Measurements from ENCODE around the gene ZNF343.

DNA sequence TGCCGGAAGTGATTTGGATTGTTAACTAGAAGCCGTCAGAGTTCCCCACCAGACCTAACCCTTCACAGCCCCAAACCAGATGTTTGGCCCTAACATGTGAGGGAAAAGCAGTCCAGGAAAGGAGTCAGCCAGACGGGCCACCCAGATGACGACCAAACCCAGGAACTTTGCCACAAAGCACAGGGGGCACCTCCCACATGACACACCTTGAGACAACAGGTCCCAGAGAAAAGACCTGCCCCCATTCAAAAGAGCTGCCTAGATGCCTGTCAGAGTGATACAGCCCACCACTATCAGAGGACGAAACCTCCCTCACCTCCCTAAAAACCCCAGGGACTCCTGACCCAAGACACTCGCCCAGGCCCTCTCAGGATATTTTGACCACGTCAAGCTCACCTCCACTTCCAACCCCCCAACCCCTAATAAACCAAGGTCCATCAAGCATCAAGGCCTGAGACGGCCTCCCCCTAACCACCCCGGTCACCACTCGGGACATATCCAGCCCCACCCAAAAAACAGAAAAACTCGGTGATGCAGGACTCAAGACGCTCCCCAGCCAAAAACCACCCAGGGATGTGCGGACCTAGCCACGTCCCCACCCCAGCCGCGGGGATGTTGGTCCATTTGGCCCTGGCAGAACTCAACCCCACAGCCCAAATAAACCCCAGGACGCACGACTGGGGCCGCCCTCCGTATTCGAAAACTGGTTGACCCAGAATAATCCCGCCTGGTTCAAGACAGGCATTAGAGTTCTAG is 662 bp downstream of the ZNF343 start:
- no peak for TF ChIP-seq EZH2 (IDR thresholded peaks at IDR 0.05; ENCODE audit: borderline replicate concordance)
- TF ChIP-seq, protein P1, sequence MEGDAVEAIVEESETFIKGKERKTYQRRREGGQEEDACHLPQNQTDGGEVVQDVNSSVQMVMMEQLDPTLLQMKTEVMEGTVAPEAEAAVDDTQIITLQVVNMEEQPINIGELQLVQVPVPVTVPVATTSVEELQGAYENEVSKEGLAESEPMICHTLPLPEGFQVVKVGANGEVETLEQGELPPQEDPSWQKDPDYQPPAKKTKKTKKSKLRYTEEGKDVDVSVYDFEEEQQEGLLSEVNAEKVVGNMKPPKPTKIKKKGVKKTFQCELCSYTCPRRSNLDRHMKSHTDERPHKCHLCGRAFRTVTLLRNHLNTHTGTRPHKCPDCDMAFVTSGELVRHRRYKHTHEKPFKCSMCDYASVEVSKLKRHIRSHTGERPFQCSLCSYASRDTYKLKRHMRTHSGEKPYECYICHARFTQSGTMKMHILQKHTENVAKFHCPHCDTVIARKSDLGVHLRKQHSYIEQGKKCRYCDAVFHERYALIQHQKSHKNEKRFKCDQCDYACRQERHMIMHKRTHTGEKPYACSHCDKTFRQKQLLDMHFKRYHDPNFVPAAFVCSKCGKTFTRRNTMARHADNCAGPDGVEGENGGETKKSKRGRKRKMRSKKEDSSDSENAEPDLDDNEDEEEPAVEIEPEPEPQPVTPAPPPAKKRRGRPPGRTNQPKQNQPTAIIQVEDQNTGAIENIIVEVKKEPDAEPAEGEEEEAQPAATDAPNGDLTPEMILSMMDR (IDR thresholded peaks at IDR 0.05; ENCODE audit: poor library complexity), result no peak

Data from hepatocyte (in vitro differentiated cells).